Kidney capillary endothelial cell (primary cell): ENCODE data around the gene DIAPH3.

Experiments used
- DNase-seq: peaks from one replicate; pipeline ENCODE4 v3.0.0-alpha.2; 2018; ENCODE audit warnings: low spot score

DIAPH3 gene

DNA sequence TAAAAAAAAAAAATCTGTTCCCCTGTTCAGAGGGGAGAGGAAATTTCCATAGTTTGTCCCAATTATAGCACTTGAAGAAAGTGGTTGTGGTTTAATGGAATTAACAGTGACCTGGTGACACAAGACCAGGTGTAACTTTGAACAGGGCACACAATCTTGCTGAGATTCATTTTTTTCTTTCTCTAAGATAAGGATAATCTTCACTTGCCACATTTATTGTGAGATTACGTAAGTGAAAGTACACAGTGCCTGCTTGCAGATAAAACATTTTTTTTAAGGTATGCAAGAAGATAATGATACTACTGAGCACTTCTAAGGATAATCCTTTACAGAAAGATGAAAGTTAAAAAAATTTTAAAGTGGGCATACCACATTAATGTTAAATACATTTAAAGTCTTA is 448.1 kb downstream of the DIAPH3 start:
- DNase-seq = no peak

DNA sequence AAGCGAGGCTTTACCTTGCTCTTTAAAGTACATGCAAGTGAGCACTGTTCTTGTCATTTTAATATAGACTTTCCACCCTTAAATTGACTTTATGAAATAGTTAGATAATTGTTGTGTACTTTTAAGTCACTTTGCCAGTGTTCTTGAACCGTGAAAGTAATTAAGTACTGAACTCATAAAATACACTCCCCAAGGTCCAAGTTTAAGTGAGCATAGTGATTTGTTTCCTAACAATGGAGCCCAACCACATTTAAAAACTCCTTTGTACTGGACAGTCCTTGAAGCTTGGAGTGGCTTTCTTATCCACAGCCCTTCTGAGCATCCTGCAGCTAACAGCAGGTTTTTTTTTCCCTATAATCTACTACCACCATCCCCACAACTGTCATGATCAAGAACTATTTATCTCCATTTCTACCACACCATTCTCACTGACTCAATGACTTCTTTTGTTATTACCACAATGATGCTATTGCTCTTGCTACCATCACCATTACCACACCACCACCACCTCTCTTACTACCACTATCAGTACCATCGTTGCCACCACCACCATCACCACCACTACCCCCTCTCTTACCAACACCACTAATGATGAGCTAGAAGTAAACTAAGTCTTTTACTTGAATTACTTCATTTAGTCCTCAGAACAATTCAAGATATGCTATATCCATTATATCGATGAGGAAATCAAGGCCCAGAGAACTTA is 452.6 kb downstream of the DIAPH3 start:
- DNase-seq = no peak

DNA sequence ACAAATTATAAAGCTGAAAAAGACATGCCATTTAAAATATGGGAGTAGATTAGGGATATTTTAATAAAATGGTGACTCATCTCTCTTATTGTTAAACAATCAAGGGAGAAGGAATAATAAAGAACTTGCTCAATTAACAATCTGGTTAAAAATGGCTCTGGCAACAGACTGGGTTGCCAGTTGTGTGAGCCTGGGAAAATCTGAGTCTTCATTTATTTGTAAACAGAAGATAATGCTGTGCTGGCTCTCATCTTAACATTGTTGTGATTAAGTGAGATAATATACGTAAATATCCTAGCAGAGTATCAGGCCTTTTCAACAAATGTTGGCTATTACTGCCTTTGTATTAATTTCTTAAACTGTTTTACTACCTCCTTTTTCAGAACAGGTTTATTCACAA is 453.3 kb downstream of the DIAPH3 start:
- no peak for DNase-seq

DNA sequence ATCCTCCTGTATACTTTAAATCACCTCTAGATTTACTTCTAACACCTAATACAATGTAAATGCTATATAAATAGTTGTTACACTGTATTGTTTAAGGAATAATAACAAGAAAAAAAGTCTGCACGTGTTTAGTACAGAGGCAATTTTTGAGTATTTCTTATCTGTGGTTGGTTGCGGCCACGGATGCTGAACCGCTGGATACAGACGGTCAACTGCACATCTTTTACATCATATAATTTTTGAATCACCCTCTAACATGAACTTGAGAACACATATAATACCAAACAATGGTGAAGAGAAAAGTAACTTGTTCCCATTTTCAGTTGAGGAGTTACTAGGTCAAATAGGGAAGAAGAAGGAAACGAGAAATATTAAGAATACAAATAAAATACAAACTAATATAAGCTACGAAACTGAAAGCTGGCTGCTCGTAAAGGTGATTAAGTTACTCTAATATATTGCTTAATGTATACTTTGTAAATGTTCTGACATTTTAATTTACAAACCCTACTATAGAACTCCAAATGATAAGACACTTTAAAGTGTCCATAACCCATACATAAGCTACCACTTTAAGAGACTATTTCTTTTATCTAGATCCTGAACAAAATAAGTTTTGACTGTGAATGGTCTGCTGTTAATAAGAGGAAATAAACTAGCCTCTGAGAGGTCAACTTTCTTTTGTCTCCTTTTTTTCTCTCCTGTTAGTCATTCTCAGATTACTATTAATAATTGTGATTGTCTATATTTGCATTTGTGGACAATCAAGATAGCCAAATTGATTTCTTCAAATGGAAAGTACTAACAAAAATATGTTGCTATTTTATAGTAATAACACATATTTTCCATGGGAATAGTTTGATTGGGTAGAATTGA is 457.4 kb downstream of the DIAPH3 start:
- DNase-seq = no peak

DNA sequence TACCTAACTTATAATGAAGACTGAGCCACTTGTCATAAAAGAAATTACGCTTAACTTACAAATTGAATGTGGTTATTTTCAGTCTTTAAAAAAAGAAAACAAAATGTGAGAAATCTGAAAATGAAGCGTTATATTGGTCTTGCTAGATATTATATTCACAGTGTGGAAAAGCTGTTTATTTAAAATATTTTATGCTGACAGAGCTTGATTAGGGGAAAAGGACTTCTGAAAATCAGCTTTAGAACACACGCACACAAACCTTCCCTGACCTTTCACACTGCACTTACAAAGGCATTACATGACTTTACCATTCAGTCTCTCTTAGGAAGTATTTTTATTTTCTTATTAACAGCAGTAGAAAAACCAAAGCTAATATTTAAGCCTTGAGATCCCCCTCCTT is 461.5 kb downstream of the DIAPH3 start:
- no peak for DNase-seq

DNA sequence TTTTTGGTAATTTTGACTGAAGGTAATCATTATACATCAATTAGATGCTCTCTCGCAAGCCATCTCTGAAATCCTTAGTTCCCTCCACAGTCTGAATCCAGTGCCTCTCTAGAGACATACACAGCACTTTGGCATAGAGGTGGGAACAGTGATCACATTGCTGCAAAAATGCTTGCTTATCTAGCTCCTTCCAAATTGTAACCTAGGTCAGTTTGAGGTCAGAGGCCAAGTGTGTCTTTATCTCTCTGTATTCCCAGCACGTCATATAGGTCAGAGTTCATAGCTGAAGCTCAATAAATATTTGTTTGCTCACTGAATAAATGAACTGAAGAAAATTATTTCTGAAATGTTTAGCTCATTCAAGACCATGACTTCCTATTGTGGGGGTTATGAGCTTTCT is 462.5 kb downstream of the DIAPH3 start:
- DNase-seq = no peak

DNA sequence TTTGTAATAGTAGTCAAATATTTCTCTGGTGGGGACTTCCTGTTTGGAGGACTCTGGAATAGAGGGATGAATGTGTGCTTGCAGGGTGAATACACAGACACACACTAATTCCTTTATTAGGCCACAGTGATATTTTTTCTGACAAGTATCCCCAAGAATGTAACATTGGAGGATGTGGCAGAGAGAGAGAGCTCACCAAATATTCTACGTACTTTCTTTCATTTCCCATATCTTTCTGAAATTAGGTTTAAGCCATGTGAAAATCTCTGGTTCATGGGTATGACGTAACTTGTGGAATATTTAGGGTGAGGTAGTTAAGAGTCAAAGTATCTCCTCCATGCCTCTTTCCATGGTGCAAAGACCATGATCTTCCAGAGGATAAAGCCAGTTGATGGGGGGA is 463.4 kb downstream of the DIAPH3 start:
- no peak for DNase-seq

DNA sequence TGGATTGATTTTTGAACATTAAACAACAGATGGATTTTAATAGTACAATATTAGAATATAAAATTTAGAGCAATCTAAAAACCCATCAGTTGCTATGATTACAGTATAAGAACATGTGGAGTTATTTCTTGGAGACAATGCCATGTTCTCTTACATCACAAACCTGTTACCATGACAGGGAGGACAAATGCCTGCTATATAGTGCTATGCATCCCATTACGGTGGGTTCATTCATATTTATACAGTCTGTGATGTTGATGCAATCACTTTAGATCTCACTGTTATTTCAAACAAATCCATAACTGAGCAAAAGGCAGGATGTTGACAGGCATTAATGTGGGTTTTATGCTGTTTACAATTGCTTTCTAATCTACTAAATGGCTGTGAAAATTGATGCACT is 467.5 kb downstream of the DIAPH3 start:
- DNase-seq = no peak

DNA sequence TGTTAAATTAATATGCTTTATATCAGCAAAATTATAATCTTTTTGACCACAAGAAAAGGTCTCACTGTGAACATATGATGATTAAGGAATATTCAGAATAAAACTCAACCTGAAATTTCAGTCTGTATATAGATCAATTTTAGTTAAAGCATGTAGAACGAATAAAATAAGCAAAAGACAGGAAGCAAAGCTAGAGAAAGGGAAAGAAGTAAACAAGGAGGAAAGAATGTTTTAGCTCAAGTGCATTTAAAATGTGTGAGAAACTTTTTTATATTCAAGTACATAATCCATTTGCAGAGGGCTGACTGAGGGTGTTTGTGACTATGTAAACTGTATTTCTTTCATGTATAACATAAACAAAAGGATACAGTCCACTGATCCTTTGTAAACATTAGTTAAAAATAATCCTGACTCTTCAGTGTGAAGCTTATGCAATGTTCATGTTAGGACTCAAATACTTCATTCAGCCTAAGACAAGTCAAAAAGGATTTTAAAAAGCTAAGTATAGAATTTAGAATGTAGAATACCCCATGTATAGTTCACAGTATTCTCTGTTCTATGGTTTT is 472.1 kb downstream of the DIAPH3 start:
- DNase-seq = no peak

DNA sequence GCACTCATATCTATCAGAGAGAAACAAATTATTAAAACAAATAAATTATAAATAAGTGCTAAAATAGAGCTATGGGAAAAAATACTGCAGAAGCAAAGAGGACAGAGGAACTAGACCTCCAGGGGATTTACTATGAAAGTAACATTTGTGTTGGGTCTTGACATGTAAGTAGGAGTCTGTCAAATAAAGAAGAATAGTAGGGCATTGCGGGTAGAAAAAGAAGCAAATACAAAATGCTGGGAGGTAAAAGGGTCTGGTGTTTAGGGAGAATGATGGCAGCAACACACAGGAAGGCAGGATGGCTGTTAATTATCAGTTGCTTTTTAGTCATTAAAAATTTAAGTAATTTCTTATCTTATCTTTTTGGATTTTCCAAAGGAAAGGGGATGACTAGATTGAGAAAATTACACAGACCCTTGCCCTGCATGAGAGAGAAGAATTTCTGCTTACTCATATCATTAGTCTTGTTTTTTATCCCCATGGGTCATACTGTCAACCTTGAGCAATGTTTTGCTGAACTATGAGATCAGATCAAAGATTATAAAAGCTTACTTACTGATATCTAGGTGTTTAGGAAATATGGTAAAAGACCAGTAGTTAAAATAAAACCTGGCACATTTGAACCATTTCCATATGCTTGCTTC is 472.7 kb downstream of the DIAPH3 start:
- no peak for DNase-seq

DNA sequence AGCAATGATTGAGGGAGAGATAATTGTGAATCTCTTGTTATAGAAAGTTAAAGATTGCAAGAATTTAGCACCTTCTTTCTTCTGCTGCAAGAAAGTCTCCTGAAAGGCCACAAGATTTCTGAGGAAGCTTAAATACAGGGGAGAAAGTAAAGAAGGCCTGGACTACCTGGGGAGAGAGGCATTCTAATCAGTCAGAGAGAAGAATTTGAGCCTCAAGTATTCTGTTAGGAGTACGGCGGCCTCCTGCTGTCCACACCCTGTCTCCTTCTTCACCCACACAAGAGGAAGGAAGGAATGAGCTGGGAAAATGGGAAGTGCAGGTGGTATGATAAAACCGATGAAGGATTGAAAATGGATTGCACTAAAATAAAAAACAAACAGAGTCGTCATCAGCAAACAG is 474.7 kb downstream of the DIAPH3 start:
- DNase-seq = no peak

DNA sequence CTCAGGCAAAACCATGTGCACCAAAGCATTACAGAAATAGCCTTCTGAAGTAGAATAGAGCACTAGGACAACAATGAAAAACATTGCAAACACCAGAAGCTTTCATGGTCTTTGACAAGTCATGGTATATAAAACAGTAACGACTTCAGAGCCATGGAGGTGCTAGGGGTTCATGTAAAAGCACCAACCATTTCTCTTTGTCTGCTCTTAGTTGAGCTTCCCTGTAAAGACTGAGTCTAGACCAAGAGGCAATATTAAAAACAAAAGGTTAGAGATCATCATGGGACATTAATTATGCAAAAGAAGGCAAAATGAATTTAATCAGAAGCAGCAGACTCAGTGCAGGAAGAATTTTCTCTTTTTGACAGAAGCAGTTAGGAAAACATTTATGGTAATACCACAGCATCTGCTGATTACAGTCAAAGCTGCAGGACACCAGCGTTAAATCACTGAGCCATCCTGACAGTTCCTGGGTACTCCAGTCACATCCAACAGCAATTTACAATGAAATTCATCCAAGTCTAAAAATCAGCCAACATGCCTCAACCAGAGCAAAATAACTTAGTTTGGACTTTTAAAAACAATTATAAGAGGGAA is 476.8 kb downstream of the DIAPH3 start:
- no peak for DNase-seq

DNA sequence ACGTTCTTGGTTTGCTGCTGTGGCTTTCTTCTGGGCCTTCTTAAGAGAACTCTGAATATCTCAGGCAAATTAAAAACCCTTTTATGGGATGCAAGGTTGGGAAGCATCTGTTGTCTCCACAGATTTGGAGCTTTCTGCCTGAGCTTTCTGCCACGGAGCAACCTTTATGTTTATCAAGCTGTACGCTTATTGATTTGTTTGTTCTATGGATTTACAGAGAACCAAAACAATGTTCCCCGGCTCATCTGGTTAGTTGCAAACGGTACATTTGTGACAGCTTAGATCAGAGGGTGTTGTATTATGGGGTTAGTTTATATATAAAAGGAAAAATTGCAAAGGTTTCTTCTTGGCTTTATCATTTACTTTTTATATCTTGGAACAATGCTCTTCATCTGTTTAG is 479.6 kb downstream of the DIAPH3 start:
- DNase-seq = no peak

DNA sequence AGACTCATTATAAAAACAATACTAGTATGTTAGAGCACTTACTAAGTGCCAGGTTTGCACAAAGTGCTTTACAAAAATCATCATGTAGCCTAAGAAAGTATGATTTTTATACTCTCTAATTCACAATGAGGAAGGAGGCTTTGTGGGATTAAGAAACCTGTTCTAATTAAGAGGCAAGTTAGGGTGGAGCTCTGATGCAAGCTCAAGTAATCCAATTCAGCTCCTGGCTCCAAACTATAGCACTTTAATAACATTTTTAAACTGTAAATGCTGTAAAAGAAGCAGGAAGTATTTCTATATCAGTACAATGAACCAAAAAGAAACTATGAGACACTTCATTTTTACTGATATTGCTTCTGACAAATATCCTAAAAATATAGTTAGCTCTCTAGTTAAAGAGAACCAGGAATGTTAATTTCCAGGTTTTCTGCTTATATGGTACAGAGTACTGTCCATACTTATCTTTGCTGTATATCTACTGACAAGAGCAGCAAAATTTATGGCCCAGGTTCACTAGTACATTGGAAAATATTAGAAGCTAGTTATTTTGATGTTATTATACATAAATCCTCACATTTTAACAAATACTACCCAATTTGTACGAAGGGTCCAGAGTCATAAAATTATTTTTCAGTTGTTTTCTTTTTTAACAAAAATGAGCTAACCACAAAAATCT is 482.0 kb downstream of the DIAPH3 start:
- DNase-seq = no peak

DNA sequence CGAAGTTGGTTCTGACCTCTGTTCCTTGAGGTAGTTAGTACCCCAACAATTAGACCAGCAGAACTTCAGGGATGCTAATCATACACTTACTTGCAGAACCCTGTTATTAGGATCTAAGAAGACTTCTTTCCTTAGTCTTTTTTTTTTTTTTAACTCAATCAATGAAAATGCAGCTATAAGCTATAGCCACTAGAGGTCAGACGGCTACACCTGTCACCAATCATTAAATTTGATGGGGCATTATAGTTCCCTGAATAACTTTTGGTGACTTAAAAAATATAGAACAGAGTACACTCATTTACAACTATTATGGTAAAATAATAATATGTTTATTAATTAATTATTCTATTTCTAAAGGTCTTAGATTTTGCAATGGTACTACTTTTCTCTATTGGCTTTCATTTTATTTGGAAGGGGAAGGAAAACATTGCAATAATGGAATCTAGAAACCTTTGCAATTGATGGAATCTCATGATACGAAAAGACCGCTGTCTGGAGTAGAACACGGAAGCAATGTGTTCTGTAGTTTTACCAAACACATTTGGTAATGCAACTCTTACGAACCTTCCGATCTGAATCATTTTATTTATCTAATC is 483.2 kb downstream of the DIAPH3 start:
- DNase-seq = no peak

DNA sequence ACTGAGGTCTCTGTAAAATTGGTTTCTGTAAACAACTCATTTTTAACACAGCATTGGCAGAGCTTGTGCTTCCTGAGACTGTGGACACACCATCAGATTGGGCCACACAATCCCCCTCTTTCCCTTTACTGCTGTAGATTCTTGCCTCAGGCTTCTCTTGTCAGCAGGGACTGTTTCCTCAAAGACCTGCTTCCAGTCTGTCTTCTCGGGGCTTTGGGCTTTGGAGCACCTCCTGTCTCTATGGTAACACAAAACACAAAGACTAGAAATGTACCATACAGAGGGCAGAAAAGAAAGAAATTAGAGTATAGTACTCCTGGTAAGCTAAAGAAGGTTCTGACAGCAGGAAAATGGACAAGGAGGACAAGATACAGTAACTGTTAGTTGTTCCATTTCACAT is 484.5 kb downstream of the DIAPH3 start:
- DNase-seq = no peak

DNA sequence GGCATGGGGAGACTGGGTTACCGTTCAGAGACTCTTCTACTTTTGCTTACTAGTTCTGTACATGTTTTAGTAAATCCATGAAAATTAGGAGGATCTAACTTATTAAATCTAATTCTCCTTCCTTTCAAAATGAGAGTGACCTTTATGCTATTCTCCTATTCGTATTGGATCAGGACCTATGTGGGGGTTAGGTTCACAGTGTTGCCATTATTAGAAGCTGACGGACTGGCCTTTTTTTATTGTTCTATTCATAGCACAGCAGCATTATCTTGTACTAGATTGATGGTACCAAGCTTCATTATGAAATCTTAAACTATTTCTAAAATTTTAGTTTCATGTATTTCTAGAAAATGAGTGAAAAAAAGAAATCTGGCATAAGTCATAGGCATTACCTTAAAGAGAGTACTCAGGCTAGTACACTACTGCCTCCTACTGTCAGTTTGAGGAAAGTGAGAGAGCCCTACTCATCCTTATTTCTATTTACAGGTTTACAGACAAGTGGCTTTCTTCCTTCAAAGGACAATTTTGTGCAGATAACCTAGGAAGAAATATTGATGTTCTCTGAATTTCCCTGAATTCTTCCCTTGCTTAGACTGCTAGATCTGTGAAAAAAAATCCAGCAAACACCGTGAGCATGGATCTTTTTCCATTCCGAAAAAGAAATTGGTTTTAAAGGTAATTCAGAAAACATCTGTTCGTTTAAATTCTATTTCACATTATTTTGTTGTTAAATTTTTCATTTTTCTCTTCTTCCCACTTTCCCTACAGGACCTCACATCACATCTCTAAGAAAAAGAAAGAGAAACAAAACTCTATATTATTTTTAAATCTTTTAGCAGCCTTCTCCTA is 485.5 kb downstream of the DIAPH3 start:
- DNase-seq = peak; percentile 68

DNA sequence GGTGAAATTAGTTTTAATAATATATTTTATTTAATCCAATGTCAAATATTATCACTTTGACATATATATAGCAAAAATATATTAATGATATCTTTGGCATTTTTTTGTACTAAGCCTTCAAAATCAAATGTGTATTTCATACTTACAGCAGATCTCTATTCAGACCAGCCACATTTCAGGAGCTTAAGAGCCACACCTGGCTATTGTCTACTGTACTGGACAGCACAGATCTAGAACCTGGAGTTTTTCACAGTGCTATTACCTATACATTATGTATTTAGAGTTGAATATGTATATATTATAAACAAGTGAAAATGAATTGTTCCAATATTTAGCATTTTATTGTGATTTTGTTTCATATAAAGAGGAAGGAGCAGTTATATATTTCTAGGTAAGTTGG is 486.3 kb downstream of the DIAPH3 start:
- no peak for DNase-seq

DNA sequence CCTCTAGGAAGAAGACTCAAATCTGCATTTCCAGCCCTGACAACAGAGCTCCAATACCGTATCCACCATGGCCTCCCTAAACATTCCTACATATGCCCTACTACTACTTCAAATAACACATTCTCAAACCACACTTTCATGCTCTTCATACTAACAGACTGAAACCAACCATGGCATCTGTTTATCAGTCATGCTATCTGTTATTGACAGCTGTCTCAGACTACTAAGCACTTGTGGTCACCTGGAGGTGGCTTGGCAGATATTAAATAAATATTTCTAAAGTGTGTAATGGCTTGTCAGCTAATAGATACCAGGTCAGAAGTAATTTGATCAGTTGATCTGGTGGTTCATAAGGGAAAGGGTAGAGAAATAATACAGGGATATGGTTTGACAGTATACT is 489.1 kb downstream of the DIAPH3 start:
- DNase-seq = no peak

DNA sequence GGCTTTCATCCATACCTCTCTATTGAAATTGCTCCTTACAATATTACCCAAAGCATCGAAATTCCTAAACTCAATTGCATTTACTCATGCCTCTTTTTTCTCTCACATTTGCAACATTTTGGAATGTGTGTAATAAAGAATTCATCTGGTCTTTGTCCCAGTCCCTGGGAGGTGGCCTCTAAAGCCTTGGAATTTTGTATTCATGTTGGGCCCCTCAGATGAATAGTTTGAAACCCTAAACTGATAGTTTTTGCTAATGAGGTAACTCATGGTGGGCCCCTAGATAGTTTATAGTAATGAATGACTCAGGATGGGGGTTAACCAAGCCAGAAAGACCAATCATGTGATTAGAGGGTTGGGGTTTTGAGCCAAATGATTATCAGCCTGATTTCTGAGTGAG is 490.4 kb downstream of the DIAPH3 start:
- DNase-seq = no peak
